ENCODE data around the gene AP1M1. TPM values are rescaled to one million over a fixed set of nuclear protein-coding genes. Genes with fewer than 3 reads are reported as not detected.
"Not testable (repeated sequence)": the region's sequence is repeated elsewhere in the genome, so short reads cannot be mapped to it uniquely, and the experiment has no call there.

The AP1M1 gene
- total RNA-seq, 1 donor = 43.8 TPM

- no peak overlapping the region for H3K4me3 ChIP-seq (ENCODE audit: low read length)
- peaks cover 50% of the 10 kb centered on the region for H3K4me1 ChIP-seq (ENCODE audit: insufficient read depth, low read length)
- H3K27me3 ChIP-seq (ENCODE audit: insufficient read depth, low read length) = no peaks in the 10 kb centered on the region
- no peaks in the 10 kb centered on the region for H3K9me3 ChIP-seq (ENCODE audit: low read depth, low read length)
Observed at GRCh38 chr19:16266586-16266942, 68.9 kb downstream of the AP1M1 start.

DNA sequence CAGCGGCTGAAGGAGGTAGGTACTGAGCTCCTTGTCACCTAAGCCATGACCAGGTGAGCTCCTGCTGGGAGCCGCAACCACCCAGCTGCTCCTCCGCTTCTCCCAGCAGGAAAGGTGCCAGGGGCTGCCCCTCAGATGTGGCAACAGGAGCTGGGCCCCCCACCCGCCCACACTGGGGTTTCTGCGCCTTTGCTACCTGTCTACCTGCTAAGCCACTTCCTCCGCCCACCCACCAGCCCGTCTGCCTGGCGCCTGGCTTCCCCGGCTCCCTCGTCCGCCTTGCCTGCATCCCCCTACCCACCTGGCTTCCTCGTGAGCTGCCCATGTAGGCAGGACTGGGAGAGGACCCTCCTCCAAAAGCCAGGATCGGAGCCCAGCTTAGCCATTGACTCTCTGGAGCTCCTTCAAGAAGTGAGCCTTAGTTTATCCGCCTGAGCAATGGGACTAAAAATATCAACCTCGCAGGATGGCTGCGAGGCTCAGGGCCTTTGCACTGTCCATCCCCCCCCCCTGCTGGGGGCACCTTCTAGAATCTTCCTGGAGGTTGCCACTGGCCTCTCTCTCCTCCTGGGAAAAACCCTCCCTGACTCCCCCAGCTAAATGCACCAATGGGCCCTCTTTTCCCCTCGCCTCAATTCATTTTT lies 71.1 kb downstream of the AP1M1 start:
- H3K27me3 ChIP-seq (ENCODE audit: insufficient read depth, low read length) = no peaks in the 10 kb centered on the region
- H3K9me3 ChIP-seq (ENCODE audit: low read depth, low read length) = no peaks in the 10 kb centered on the region
- H3K4me1 ChIP-seq (ENCODE audit: insufficient read depth, low read length) = peaks cover 28% of the 10 kb centered on the region
- no peak overlapping the region for H3K4me3 ChIP-seq (ENCODE audit: low read length)

DNA sequence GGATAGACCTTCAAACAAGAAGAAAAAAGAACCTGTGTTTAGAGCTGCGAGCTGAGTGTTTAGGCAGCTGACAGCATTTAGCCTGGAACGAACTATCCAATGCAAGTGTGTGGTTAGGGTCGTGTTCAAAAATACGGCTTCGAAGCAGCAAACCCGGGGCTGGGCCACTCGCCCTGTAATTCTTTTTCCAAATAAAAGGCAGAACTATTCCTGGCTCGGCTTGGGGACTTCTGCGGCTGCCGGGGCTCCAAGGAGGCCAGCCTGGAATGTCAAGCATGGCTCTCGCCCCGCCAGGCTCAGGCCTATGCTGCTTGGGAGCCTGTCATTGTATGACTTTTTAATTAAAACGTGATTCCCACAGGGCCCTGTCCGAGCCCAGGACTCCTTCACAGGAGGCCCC lies 75.2 kb downstream of the AP1M1 start:
- no peak overlapping the region for H3K4me3 ChIP-seq (ENCODE audit: low read length)
- no peaks in the 10 kb centered on the region for H3K27me3 ChIP-seq (ENCODE audit: insufficient read depth, low read length)
- H3K4me1 ChIP-seq (ENCODE audit: insufficient read depth, low read length) = peaks cover 15% of the 10 kb centered on the region
- H3K9me3 ChIP-seq (ENCODE audit: low read depth, low read length) = no peaks in the 10 kb centered on the region

DNA sequence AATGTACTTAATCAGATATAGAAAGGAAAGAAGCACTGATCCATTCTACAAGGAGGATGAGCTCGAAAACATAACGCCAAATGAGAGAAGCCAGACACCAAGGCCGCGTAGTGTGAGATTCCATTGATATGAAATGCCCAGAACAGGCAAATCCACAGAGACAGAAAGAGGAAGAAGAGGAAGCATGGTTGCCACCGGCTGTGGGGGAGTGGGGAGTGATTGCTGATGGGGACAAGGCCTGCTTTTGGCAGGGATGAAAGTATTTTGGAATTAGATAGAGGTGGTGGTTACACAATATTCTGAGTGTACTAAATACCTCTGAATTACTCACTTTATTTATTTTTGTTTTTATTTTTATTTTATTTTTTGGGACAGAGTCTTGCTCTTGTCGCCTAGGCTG lies 76.7 kb downstream of the AP1M1 start:
- Histone ChIP-seq H3K27me3 (ENCODE audit: insufficient read depth, low read length) (no peaks in the 10 kb centered on the region), H3K4me3 (ENCODE audit: low read length) (no peak overlapping the region), H3K9me3 (ENCODE audit: low read depth, low read length) (no peaks in the 10 kb centered on the region), H3K4me1 (ENCODE audit: insufficient read depth, low read length) (peaks cover 13% of the 10 kb centered on the region)

- H3K9me3 ChIP-seq (ENCODE audit: low read depth, low read length) = no peaks in the 10 kb centered on the region
- no peaks in the 10 kb centered on the region for H3K27me3 ChIP-seq (ENCODE audit: insufficient read depth, low read length)
- H3K4me1 ChIP-seq (ENCODE audit: insufficient read depth, low read length) = peaks cover 50% of the 10 kb centered on the region
- no peak overlapping the region for H3K4me3 ChIP-seq (ENCODE audit: low read length)
Observed at GRCh38 chr19:16280306-16280705, 82.6 kb downstream of the AP1M1 start.

DNA sequence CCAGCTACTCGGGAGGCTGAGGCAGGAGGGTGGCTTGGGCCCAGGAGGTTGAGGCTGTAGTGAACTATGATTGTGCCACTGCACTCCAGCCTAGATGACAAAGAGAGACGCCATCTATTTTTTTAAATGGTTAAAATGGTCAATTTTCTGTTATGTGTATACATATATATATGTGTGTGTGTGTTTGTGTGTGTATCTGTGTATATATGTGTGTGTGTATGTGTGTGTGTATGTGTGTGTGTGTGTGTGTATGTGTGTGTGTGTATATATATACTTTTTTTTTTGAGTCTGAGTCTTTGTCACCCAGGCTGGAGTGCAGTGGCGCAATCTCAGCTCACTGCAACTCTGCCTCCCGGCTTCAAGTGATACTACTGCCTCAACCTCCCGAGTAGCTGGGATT lies 84.0 kb downstream of the AP1M1 start:
- no peak overlapping the region for H3K4me3 ChIP-seq (ENCODE audit: low read length)
- no peaks in the 10 kb centered on the region for H3K9me3 ChIP-seq (ENCODE audit: low read depth, low read length)
- H3K27me3 ChIP-seq (ENCODE audit: insufficient read depth, low read length) = no peaks in the 10 kb centered on the region
- peaks cover 65% of the 10 kb centered on the region for H3K4me1 ChIP-seq (ENCODE audit: insufficient read depth, low read length)

DNA sequence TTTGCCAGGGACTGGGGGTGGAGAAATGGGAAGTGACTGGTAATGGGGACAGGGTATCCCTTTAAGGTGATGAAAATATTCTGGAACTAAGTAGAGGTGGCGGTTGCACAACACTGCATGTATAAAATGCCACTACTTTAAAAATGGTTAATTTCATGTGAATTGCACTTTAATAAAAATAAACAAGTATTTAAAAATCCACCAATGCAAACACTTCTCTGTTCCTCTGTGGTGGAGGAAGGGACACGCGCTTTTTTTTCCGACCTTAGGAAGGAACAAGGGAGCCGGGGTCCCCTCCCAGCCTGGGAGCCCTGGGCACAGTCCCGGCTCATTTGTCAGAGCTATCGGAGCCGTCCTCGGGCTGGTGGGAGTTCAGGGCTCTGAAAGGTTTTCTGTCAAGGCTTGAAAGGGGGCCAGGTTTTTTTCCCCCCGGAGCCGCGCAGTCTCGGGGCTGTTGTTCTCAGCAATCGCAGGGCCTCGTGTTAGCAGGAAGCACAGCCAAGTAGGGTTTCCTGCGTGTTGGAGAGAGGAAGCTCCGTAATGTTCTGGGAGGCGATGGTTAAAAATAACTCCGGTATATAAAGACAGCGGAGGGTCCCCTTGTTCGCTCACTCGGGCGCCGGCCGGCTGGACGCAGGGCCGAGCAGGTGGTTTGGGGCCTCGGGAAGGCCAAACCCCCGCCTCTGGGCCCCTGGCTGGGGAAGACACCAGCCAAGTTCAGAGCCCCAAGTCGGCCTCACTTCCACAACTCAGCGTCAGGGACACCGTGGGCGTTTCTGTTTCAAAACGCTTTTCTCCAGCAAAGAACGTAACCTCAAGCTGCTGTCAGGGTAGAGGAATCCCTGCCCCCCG lies 85.7 kb downstream of the AP1M1 start:
- Histone ChIP-seq H3K27me3 (ENCODE audit: insufficient read depth, low read length) (no peaks in the 10 kb centered on the region), H3K4me1 (ENCODE audit: insufficient read depth, low read length) (peaks cover 71% of the 10 kb centered on the region), H3K4me3 (ENCODE audit: low read length) (no peak overlapping the region), H3K9me3 (ENCODE audit: low read depth, low read length) (no peaks in the 10 kb centered on the region)

DNA sequence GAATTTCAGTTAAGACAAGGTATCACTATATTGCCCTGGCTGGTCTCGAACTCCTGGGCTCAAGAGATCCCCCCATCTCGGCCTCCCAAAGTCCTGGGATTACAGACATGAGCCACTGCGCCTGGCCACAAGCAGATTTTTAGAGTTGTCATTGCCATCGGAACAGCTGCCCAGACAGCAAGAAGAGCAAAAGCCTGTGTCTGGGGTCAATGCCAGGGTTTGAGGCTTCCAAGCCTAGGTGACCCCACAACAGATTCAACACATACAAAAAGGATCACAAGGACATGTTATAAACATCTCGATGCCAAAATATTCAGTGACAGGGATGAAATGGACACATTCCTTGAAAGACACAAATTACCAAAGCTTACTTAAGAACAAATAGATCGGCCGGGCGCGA lies 86.8 kb downstream of the AP1M1 start:
- no peaks in the 10 kb centered on the region for H3K9me3 ChIP-seq (ENCODE audit: low read depth, low read length)
- H3K4me3 ChIP-seq (ENCODE audit: low read length) = no peak overlapping the region
- H3K27me3 ChIP-seq (ENCODE audit: insufficient read depth, low read length) = no peaks in the 10 kb centered on the region
- peaks cover 67% of the 10 kb centered on the region for H3K4me1 ChIP-seq (ENCODE audit: insufficient read depth, low read length)

DNA sequence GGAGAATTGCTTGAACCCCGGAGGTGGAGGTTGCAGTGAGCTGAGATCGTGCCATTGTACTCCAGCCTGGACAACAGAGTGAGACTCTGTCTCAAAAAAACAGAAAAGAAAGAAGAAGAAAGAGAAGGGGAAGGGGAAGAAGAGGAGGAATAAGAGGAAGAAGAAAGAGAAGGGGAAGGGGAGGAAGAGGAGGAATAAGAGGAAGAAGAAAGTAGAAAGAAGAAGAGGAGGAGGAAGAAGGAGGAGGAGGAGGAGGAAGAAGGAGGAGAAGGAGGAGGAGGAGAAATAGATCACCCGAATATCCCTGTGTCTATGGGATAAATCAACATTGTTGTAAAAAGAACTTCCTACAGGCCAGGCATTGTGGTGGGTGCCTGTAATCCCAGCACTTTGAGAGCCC lies 87.4 kb downstream of the AP1M1 start:
- H3K4me3 ChIP-seq (ENCODE audit: low read length); H3K27me3 ChIP-seq (ENCODE audit: insufficient read depth, low read length); H3K9me3 ChIP-seq (ENCODE audit: low read depth, low read length): not testable (repeated sequence)
- H3K4me1 ChIP-seq (ENCODE audit: insufficient read depth, low read length) = peaks cover 63% of the 10 kb centered on the region

GRCh38 chr19:16285769-16286498 lies 88.2 kb downstream of the AP1M1 start:
- H3K4me3 ChIP-seq (ENCODE audit: low read length) = no peak overlapping the region

DNA sequence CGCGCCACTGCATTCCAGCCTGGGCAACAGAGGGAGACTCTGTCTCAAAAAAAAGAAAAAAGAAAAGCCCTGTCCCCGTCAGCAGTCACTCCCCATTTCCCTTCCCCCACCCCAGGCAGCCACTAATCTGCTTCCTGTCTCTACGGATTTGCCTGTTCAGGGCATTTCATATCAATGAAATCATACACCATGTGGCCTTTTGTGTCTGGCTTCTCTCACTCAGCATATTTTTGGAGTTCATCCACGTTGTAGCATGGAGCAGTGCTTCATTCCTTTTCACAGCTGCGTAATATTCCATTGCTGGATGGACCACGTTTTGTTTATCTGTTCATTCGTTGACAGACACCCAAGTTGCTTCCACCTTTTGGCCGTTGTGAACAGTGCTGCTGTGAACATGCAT lies 90.8 kb downstream of the AP1M1 start:
- H3K9me3 ChIP-seq (ENCODE audit: low read depth, low read length) = no peaks in the 10 kb centered on the region
- peaks cover 44% of the 10 kb centered on the region for H3K4me1 ChIP-seq (ENCODE audit: insufficient read depth, low read length)
- no peaks in the 10 kb centered on the region for H3K27me3 ChIP-seq (ENCODE audit: insufficient read depth, low read length)
- H3K4me3 ChIP-seq (ENCODE audit: low read length) = no peak overlapping the region

More at GRCh38 chr19:16285769-16286498, 88.2 kb downstream of the AP1M1 start:
- no peaks in the 10 kb centered on the region for H3K27me3 ChIP-seq (ENCODE audit: insufficient read depth, low read length)
- no peaks in the 10 kb centered on the region for H3K9me3 ChIP-seq (ENCODE audit: low read depth, low read length)
- peaks cover 60% of the 10 kb centered on the region for H3K4me1 ChIP-seq (ENCODE audit: insufficient read depth, low read length)

GRCh38 chr19:16289594-16289993 lies 91.9 kb downstream of the AP1M1 start:
- H3K9me3 ChIP-seq (ENCODE audit: low read depth, low read length) = no peaks in the 10 kb centered on the region
- H3K4me3 ChIP-seq (ENCODE audit: low read length) = no peak overlapping the region
- H3K4me1 ChIP-seq (ENCODE audit: insufficient read depth, low read length) = peaks cover 34% of the 10 kb centered on the region
- H3K27me3 ChIP-seq (ENCODE audit: insufficient read depth, low read length) = no peaks in the 10 kb centered on the region

- Histone ChIP-seq H3K4me3 (ENCODE audit: low read length) (no peak overlapping the region), H3K9me3 (ENCODE audit: low read depth, low read length) (no peaks in the 10 kb centered on the region), H3K27me3 (ENCODE audit: insufficient read depth, low read length) (no peaks in the 10 kb centered on the region), H3K4me1 (ENCODE audit: insufficient read depth, low read length) (peaks cover 23% of the 10 kb centered on the region)
Observed at GRCh38 chr19:16290692-16291091, 93.0 kb downstream of the AP1M1 start.

- Histone ChIP-seq H3K27me3 (ENCODE audit: insufficient read depth, low read length) (no peaks in the 10 kb centered on the region), H3K9me3 (ENCODE audit: low read depth, low read length) (no peaks in the 10 kb centered on the region), H3K4me3 (ENCODE audit: low read length) (no peak overlapping the region), H3K4me1 (ENCODE audit: insufficient read depth, low read length) (peaks cover 6% of the 10 kb centered on the region)
Observed at GRCh38 chr19:16293118-16294091, 95.7 kb downstream of the AP1M1 start.
